HG03045 (cell line): ENCODE data around the gene DNASE2B.

ENCODE experiments used
- ATAC-seq: cut with Tn5 transposase; IDR thresholded peaks from one replicate; pipeline ENCODE4 v1.9.1; 2021; ENCODE audit warnings: mild to moderate bottlenecking, moderate library complexity; ENCODE audit not compliant: unreplicated experiment

Gene DNASE2B

GRCh38 chr1:84398175-84399155 is at the start of gene DNASE2B:
TSS of gene DNASE2B (plus strand) at chr1:84398484. CDS start at chr1:84398565, 81 bp downstream.
- ATAC-seq: no peak

GRCh38 chr1:84348759-84349158 is 49.5 kb upstream of the DNASE2B start:
- no peak for ATAC-seq

GRCh38 chr1:84350104-84350503 is 48.2 kb upstream of the DNASE2B start:
- no peak for ATAC-seq

GRCh38 chr1:84350550-84350949 is 47.7 kb upstream of the DNASE2B start:
- ATAC-seq: no peak

- ATAC-seq: no peak
These were observed 45.8 kb upstream of the DNASE2B start for GRCh38 chr1:84352298-84353106.

- no peak for ATAC-seq
These were observed 44.6 kb upstream of the DNASE2B start for GRCh38 chr1:84353695-84354094.

GRCh38 chr1:84355556-84355955 is 42.7 kb upstream of the DNASE2B start:
- ATAC-seq: no peak

GRCh38 chr1:84356881-84357280 is 41.4 kb upstream of the DNASE2B start:
- ATAC-seq: no peak

- no peak for ATAC-seq
These were observed 39.6 kb upstream of the DNASE2B start for GRCh38 chr1:84358695-84359094.

GRCh38 chr1:84360316-84360715 is 38.0 kb upstream of the DNASE2B start:
- no peak for ATAC-seq

- no peak for ATAC-seq
These were observed 36.5 kb upstream of the DNASE2B start for GRCh38 chr1:84361796-84362195.

- no peak for ATAC-seq
These were observed 35.3 kb upstream of the DNASE2B start for GRCh38 chr1:84363019-84363418.

GRCh38 chr1:84363622-84364021 is 34.7 kb upstream of the DNASE2B start:
- no peak for ATAC-seq

GRCh38 chr1:84365225-84366221 is 32.8 kb upstream of the DNASE2B start:
- ATAC-seq: no peak

GRCh38 chr1:84366786-84367185 is 31.5 kb upstream of the DNASE2B start:
- no peak for ATAC-seq

GRCh38 chr1:84367219-84367618 is 31.1 kb upstream of the DNASE2B start:
- no peak for ATAC-seq

GRCh38 chr1:84368441-84368840 is 29.8 kb upstream of the DNASE2B start:
- no peak for ATAC-seq

- no peak for ATAC-seq
These were observed 28.0 kb upstream of the DNASE2B start for GRCh38 chr1:84370266-84370665.

GRCh38 chr1:84370831-84371394 is 27.4 kb upstream of the DNASE2B start:
- ATAC-seq: no peak
